ENCODE measurements around the gene NDST4. TPM values are rescaled to one million over a fixed set of nuclear protein-coding genes. Genes with fewer than 3 reads are reported as not detected.

The NDST4 gene
- total and polyA plus RNA-seq, 12 donors, result 0.07 to 0.61 TPM; not detected in 10

- intact Hi-C loops (cut with DNase I), result no loop called here
- no peak overlapping the region for H3K4me3 ChIP-seq
- no peaks in the 10 kb centered on the region for H3K4me1 ChIP-seq (replicated peaks in 1 of 2)
- H3K36me3 ChIP-seq (replicated peaks in 1 of 2), result no peaks in the 10 kb centered on the region
- no peak for TF ChIP-seq POLR2A (IDR thresholded peaks at IDR 0.05)
- TF ChIP-seq, protein P1, sequence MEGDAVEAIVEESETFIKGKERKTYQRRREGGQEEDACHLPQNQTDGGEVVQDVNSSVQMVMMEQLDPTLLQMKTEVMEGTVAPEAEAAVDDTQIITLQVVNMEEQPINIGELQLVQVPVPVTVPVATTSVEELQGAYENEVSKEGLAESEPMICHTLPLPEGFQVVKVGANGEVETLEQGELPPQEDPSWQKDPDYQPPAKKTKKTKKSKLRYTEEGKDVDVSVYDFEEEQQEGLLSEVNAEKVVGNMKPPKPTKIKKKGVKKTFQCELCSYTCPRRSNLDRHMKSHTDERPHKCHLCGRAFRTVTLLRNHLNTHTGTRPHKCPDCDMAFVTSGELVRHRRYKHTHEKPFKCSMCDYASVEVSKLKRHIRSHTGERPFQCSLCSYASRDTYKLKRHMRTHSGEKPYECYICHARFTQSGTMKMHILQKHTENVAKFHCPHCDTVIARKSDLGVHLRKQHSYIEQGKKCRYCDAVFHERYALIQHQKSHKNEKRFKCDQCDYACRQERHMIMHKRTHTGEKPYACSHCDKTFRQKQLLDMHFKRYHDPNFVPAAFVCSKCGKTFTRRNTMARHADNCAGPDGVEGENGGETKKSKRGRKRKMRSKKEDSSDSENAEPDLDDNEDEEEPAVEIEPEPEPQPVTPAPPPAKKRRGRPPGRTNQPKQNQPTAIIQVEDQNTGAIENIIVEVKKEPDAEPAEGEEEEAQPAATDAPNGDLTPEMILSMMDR (IDR thresholded peaks at IDR 0.05), result no peak
- 61 to 72% (median 72%) methylated on average over 2 of the region's 2 CpGs for WGBS, 4 donors
- no peak overlapping the region for H3K27ac ChIP-seq
- H3K9me3 ChIP-seq (replicated peaks in 1 of 3), result no peaks in the 10 kb centered on the region
- H3K27me3 ChIP-seq, result no peaks in the 10 kb centered on the region
- DNase-seq, result no peak
Observed at GRCh38 chr4:115028682-115029410, 84.6 kb downstream of the NDST4 start.

- Histone ChIP-seq H3K27ac (no peak overlapping the region), H3K4me3 (no peak overlapping the region), H3K36me3 (replicated peaks in 1 of 2) (no peaks in the 10 kb centered on the region), H3K9me3 (replicated peaks in 1 of 3) (no peaks in the 10 kb centered on the region), H3K4me1 (replicated peaks in 1 of 2) (no peaks in the 10 kb centered on the region), H3K27me3 (no peaks in the 10 kb centered on the region)
- TF ChIP-seq, protein P1 (IDR thresholded peaks at IDR 0.05), result no peak
- TF ChIP-seq POLR2A (IDR thresholded peaks at IDR 0.05), result no peak
- WGBS, 4 donors, result 65 to 82% (median 74%) methylated on average over 1 of the region's 1 CpG
- no peak for DNase-seq
- intact Hi-C loops (cut with DNase I), result no loop called here
Observed at GRCh38 chr4:114999880-115000279, 113.5 kb downstream of the NDST4 start.

GRCh38 chr4:114998316-114998715 lies 115.1 kb downstream of the NDST4 start:
- DNase-seq, result no peak
- Histone ChIP-seq H3K27ac (no peak overlapping the region), H3K9me3 (replicated peaks in 1 of 3) (no peaks in the 10 kb centered on the region), H3K4me3 (no peak overlapping the region), H3K36me3 (replicated peaks in 1 of 2) (no peaks in the 10 kb centered on the region), H3K4me1 (replicated peaks in 1 of 2) (no peaks in the 10 kb centered on the region), H3K27me3 (no peaks in the 10 kb centered on the region)
- intact Hi-C loops (cut with DNase I), result no loop called here
- TF ChIP-seq POLR2A (IDR thresholded peaks at IDR 0.05), result no peak
- TF ChIP-seq, protein P1 (IDR thresholded peaks at IDR 0.05), result no peak

GRCh38 chr4:114997576-114998247 lies 115.7 kb downstream of the NDST4 start:
- no peak for DNase-seq
- Histone ChIP-seq H3K9me3 (replicated peaks in 1 of 3) (no peaks in the 10 kb centered on the region), H3K36me3 (replicated peaks in 1 of 2) (no peaks in the 10 kb centered on the region), H3K4me1 (replicated peaks in 1 of 2) (no peaks in the 10 kb centered on the region), H3K27me3 (no peaks in the 10 kb centered on the region), H3K27ac (no peak overlapping the region), H3K4me3 (no peak overlapping the region)
- WGBS, 4 donors, result 43 to 56% (median 50%) methylated on average over 2 of the region's 2 CpGs
- intact Hi-C loops (cut with DNase I), result no loop called here
- TF ChIP-seq POLR2A (IDR thresholded peaks at IDR 0.05), result no peak
- TF ChIP-seq, protein P1 (IDR thresholded peaks at IDR 0.05), result no peak
